ENCODE results near the gene ASCC3.

DNA sequence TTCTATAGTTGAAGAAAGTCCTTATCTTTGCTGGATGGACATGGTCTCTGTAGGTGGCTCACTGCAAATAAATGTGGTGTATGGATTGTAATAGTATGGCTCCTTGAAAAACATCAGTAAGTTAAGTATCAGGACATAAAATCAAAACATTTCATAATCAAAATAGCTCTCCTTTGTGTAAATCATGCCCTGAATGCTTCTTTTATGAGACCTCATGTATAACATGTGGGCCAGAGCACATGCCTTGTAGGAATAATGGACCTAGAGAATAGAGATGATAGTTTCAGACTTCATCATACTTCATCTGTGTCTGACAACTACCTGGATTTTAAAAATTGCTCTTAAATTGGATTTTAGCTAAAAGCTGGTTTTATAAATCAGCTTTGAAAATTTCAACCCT lies 159.9 kb downstream of the ASCC3 start:
- TF ChIP-seq, protein P1, sequence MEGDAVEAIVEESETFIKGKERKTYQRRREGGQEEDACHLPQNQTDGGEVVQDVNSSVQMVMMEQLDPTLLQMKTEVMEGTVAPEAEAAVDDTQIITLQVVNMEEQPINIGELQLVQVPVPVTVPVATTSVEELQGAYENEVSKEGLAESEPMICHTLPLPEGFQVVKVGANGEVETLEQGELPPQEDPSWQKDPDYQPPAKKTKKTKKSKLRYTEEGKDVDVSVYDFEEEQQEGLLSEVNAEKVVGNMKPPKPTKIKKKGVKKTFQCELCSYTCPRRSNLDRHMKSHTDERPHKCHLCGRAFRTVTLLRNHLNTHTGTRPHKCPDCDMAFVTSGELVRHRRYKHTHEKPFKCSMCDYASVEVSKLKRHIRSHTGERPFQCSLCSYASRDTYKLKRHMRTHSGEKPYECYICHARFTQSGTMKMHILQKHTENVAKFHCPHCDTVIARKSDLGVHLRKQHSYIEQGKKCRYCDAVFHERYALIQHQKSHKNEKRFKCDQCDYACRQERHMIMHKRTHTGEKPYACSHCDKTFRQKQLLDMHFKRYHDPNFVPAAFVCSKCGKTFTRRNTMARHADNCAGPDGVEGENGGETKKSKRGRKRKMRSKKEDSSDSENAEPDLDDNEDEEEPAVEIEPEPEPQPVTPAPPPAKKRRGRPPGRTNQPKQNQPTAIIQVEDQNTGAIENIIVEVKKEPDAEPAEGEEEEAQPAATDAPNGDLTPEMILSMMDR (conservative IDR thresholded peaks at IDR 0.05; ENCODE audit: low read length) = no peak
- no peak for TF ChIP-seq EZH2phosphoT487 (IDR thresholded peaks at IDR 0.05; ENCODE audit: borderline replicate concordance, low read depth, low read length)

Data from OCI-LY7 (cell line).